Stomach (tissue), 4 donors: ENCODE measurements around the gene CAV1.

Experiments
- EP300 ChIP-seq: sonication (generic); formaldehyde crosslinking; IDR thresholded peaks from one replicate; pipeline ENCODE4 v1.6.1; 2017; ENCODE audit warnings: antibody characterized with exemption
- POLR2AphosphoS5 ChIP-seq, 3 donors: sonication (generic); formaldehyde crosslinking; IDR thresholded peaks; one replicate each; pipeline ENCODE4 v1.6.1; 2016; ENCODE audit warnings: antibody characterized with exemption in 3 of 3

GRCh38 chr7:116566666-116567065, 41.8 kb downstream of the CAV1 start:
- TF ChIP-seq EP300 (no peak), POLR2AphosphoS5 (IDR thresholded peaks at IDR 0.05) (no peak)
